Suprapubic skin (tissue), 4 donors: Measurements from ENCODE around the gene MICU1.

Experiments
- EP300 ChIP-seq: sonication (generic); formaldehyde crosslinking; IDR thresholded peaks from one replicate; pipeline ENCODE4 v1.6.1; 2017; ENCODE audit warnings: antibody characterized with exemption
- POLR2A ChIP-seq, 2 donors: fragments of 450-650 bp; IDR thresholded peaks; one replicate each; pipeline ENCODE4 v1.6.1; 2017; ENCODE audit warnings: antibody characterized with exemption in 2 of 2, mild to moderate bottlenecking in 2 of 2, moderate library complexity in 2 of 2
- POLR2AphosphoS5 ChIP-seq, 3 donors: sonication (generic); formaldehyde crosslinking; IDR thresholded peaks; one replicate each; pipeline ENCODE4 v1.6.1; 2017; ENCODE audit warnings: antibody characterized with exemption in 3 of 3
- TF ChIP-seq, protein P1 (sequence below), 2 donors: fragments of 200-600 bp in 1 of 2; fragments of 450-650 bp in 1 of 2; sonication (generic) in 1 of 2; IDR thresholded peaks; one replicate each; pipeline ENCODE4 v1.5.1; 2016 to 2019; ENCODE audit warnings: antibody characterized with exemption in 2 of 2, mild to moderate bottlenecking in 1 of 2, moderate library complexity in 1 of 2

DNA sequence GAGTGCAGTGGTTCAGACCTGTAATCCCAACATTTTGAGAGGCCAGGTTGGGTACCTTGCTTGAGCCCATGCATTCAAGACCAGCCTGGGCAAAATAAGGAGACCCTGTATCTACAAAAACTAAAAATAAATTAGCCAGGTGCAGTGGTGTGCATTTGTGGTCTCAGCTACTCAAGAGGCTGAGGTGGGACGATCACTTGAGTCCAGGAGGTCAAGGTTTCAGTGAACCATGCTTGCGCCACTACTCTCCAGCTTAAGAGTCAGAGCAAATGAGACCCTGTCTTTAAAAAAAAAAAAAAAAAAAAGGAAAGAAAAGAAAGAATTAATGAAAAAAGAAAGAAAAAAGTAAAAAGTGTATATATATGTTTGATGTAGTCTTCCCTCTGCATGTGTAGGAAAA is 24.7 kb downstream of the MICU1 start:
- TF ChIP-seq POLR2AphosphoS5 (IDR thresholded peaks at IDR 0.05) (no peak), EP300 (no peak), POLR2A (IDR thresholded peaks at IDR 0.05) (no peak)
- TF ChIP-seq, protein P1, sequence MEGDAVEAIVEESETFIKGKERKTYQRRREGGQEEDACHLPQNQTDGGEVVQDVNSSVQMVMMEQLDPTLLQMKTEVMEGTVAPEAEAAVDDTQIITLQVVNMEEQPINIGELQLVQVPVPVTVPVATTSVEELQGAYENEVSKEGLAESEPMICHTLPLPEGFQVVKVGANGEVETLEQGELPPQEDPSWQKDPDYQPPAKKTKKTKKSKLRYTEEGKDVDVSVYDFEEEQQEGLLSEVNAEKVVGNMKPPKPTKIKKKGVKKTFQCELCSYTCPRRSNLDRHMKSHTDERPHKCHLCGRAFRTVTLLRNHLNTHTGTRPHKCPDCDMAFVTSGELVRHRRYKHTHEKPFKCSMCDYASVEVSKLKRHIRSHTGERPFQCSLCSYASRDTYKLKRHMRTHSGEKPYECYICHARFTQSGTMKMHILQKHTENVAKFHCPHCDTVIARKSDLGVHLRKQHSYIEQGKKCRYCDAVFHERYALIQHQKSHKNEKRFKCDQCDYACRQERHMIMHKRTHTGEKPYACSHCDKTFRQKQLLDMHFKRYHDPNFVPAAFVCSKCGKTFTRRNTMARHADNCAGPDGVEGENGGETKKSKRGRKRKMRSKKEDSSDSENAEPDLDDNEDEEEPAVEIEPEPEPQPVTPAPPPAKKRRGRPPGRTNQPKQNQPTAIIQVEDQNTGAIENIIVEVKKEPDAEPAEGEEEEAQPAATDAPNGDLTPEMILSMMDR (IDR thresholded peaks at IDR 0.05): no peak
